ENCODE data around the gene RNASE2.

Gene RNASE2

GRCh38 chr14:20989787-20990600 lies 34.7 kb downstream of the RNASE2 start, which contains the start of gene METTL17:
TSS of gene METTL17 (plus strand) at chr14:20989980. CDS start at chr14:20990003, 23 bp downstream.
- no peaks in the 10 kb centered on the region for H3K27me3 ChIP-seq (ENCODE audit: insufficient read depth, low read depth)
- peak within 1 kb of the TSS; percentile 68 for H3K9ac ChIP-seq
- peak; percentile 43; the same call in 1 of the 2 replicates for TF ChIP-seq CTCF (conservative IDR thresholded peaks at IDR 0.05; ENCODE audit: low read depth, low read length)
- peak within 1 kb of the TSS; percentile 57 for H3K27ac ChIP-seq
- H3K4me2 ChIP-seq: peak within 1 kb of the TSS; percentile 63
- H3K79me2 ChIP-seq (ENCODE audit: insufficient read depth, low read depth): peaks cover 17% of the 10 kb centered on the region
- H4K20me1 ChIP-seq (ENCODE audit: insufficient read depth): no peaks in the 10 kb centered on the region
- no peaks in the 10 kb centered on the region for H3K36me3 ChIP-seq (ENCODE audit: insufficient read depth)
- peaks cover 19% of the 10 kb centered on the region for H3K4me1 ChIP-seq (ENCODE audit: low read depth, poor library complexity, severe bottlenecking)
- no peak within 1 kb of the TSS for H3K4me3 ChIP-seq (IDR thresholded peaks at IDR 0.05; ENCODE audit: insufficient read depth, low read depth, low read length)
- peak within 1 kb of the TSS; percentile 61 for H2AFZ ChIP-seq (ENCODE audit: low read depth)

GRCh38 chr14:20996521-20996920 lies 41.2 kb downstream of the RNASE2 start:
- H3K27ac ChIP-seq: no peak overlapping the region
- no peaks in the 10 kb centered on the region for H3K27me3 ChIP-seq (ENCODE audit: insufficient read depth, low read depth)
- no peak overlapping the region for H2AFZ ChIP-seq (ENCODE audit: low read depth)
- peaks cover 3% of the 10 kb centered on the region for H3K79me2 ChIP-seq (ENCODE audit: insufficient read depth, low read depth)
- no peak overlapping the region for H3K4me2 ChIP-seq
- H3K4me1 ChIP-seq (ENCODE audit: low read depth, poor library complexity, severe bottlenecking): peaks cover 5% of the 10 kb centered on the region
- TF ChIP-seq CTCF (conservative IDR thresholded peaks at IDR 0.05; ENCODE audit: low read depth, low read length): no peak
- H4K20me1 ChIP-seq (ENCODE audit: insufficient read depth): no peaks in the 10 kb centered on the region
- H3K9ac ChIP-seq: no peak overlapping the region
- no peaks in the 10 kb centered on the region for H3K36me3 ChIP-seq (ENCODE audit: insufficient read depth)
- no peak overlapping the region for H3K4me3 ChIP-seq (IDR thresholded peaks at IDR 0.05; ENCODE audit: insufficient read depth, low read depth, low read length)

- no peak overlapping the region for H2AFZ ChIP-seq (ENCODE audit: low read depth)
- no peak overlapping the region for H3K9ac ChIP-seq
- no peak overlapping the region for H3K4me3 ChIP-seq (IDR thresholded peaks at IDR 0.05; ENCODE audit: insufficient read depth, low read depth, low read length)
- H3K27me3 ChIP-seq (ENCODE audit: insufficient read depth, low read depth): no peaks in the 10 kb centered on the region
- no peak overlapping the region for H3K27ac ChIP-seq
- TF ChIP-seq CTCF (conservative IDR thresholded peaks at IDR 0.05; ENCODE audit: low read depth, low read length): no peak
- H3K4me2 ChIP-seq: no peak overlapping the region
- no peaks in the 10 kb centered on the region for H3K4me1 ChIP-seq (ENCODE audit: low read depth, poor library complexity, severe bottlenecking)
- no peaks in the 10 kb centered on the region for H3K79me2 ChIP-seq (ENCODE audit: insufficient read depth, low read depth)
- H3K36me3 ChIP-seq (ENCODE audit: insufficient read depth): no peaks in the 10 kb centered on the region
- H4K20me1 ChIP-seq (ENCODE audit: insufficient read depth): no peaks in the 10 kb centered on the region
These were observed 41.8 kb downstream of the RNASE2 start for GRCh38 chr14:20997115-20997514.

GRCh38 chr14:20997564-20997963 lies 42.3 kb downstream of the RNASE2 start:
- no peak overlapping the region for H3K27ac ChIP-seq
- no peak overlapping the region for H2AFZ ChIP-seq (ENCODE audit: low read depth)
- no peaks in the 10 kb centered on the region for H3K36me3 ChIP-seq (ENCODE audit: insufficient read depth)
- no peak for TF ChIP-seq CTCF (conservative IDR thresholded peaks at IDR 0.05; ENCODE audit: low read depth, low read length)
- H3K9ac ChIP-seq: no peak overlapping the region
- no peak overlapping the region for H3K4me3 ChIP-seq (IDR thresholded peaks at IDR 0.05; ENCODE audit: insufficient read depth, low read depth, low read length)
- H3K79me2 ChIP-seq (ENCODE audit: insufficient read depth, low read depth): no peaks in the 10 kb centered on the region
- no peaks in the 10 kb centered on the region for H3K27me3 ChIP-seq (ENCODE audit: insufficient read depth, low read depth)
- no peaks in the 10 kb centered on the region for H3K4me1 ChIP-seq (ENCODE audit: low read depth, poor library complexity, severe bottlenecking)
- no peak overlapping the region for H3K4me2 ChIP-seq
- H4K20me1 ChIP-seq (ENCODE audit: insufficient read depth): no peaks in the 10 kb centered on the region

All from KMS-11 (cell line).